Measurements from ENCODE around the gene MAP6. TPM values are rescaled to one million over a fixed set of nuclear protein-coding genes. Genes with fewer than 3 reads are reported as not detected.

Gene MAP6
- total and polyA plus RNA-seq, 2 experiments from 2014 or later = 0.31 to 1.2 TPM

DNA sequence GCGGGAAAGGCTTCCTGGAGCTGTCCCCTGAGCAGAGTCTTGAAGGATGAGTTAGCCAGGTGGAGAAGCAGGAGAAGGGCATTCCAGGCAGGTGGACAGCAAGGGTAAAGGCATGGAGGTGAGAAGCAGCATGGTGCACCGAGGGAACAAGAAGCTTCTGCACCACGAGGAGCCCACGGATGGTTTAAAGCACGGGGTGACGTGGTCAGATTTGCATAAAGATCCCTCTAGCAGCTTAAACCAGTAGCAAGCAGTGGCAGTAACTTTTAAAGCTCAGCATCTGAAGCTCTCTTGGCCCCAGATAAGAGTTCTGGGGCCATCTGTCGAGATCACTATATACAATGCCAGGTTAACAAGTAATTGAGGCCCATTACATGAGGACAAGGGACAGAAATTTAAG is 69.9 kb downstream of the MAP6 start:
- Mint-ChIP-seq H3K27me3 (ENCODE audit: insufficient read depth, low read depth, poor library complexity) (peaks cover 13% of the 10 kb centered on the region), H3K27ac (no peak overlapping the region), H3K9me3 (no peaks in the 10 kb centered on the region), H3K4me1 (peaks cover 35% of the 10 kb centered on the region), H3K36me3 (ENCODE audit: low read depth) (no peaks in the 10 kb centered on the region), H3K4me3 (no peak overlapping the region)
- Histone ChIP-seq H3K4me2 (no peak overlapping the region), H3K4me1 (ENCODE audit: insufficient read depth) (no peaks in the 10 kb centered on the region), H3K36me3 (ENCODE audit: insufficient read depth) (no peaks in the 10 kb centered on the region), H2AFZ (no peak overlapping the region), H3F3A (replicated peaks; ENCODE audit: low read depth) (no peaks in the 10 kb centered on the region), H3K4me3 (no peak overlapping the region), H4K20me1 (replicated peaks; ENCODE audit: insufficient read depth) (no peaks in the 10 kb centered on the region), H3K9me2 (ENCODE audit: insufficient read depth) (no peaks in the 10 kb centered on the region), H3K79me2 (replicated peaks; ENCODE audit: insufficient read depth) (no peaks in the 10 kb centered on the region), H3K27me3 (ENCODE audit: insufficient read depth) (no peaks in the 10 kb centered on the region), H3K27ac (ENCODE audit: low read depth) (no peak overlapping the region)
- ATAC-seq (no peak), DNase-seq (ENCODE audit: low spot score) (no peak)
- TF ChIP-seq CREB1 (CRISPR knock-in tag; IDR thresholded peaks at IDR 0.05; ENCODE audit: low read depth) (no peak), JUNB (IDR thresholded peaks at IDR 0.05; ENCODE audit: unreplicated experiment) (no peak), EZH2phosphoT487 (IDR thresholded peaks at IDR 0.05; ENCODE audit: unreplicated experiment) (no peak), NANOG (IDR thresholded peaks at IDR 0.05; ENCODE audit: borderline replicate concordance) (no peak), STAT1 (IDR thresholded peaks at IDR 0.05; ENCODE audit: unreplicated experiment) (no peak), ZNF114 (CRISPR knock-in tag; IDR thresholded peaks at IDR 0.05) (no peak), EZH2 (IDR thresholded peaks at IDR 0.05; ENCODE audit: low read depth, unreplicated experiment) (no peak), POLR2AphosphoS5 (IDR thresholded peaks at IDR 0.05; ENCODE audit: low read depth) (no peak), ZNF331 (CRISPR knock-in tag; IDR thresholded peaks at IDR 0.05; ENCODE audit: low read depth) (no peak)
- TF ChIP-seq, protein P1, sequence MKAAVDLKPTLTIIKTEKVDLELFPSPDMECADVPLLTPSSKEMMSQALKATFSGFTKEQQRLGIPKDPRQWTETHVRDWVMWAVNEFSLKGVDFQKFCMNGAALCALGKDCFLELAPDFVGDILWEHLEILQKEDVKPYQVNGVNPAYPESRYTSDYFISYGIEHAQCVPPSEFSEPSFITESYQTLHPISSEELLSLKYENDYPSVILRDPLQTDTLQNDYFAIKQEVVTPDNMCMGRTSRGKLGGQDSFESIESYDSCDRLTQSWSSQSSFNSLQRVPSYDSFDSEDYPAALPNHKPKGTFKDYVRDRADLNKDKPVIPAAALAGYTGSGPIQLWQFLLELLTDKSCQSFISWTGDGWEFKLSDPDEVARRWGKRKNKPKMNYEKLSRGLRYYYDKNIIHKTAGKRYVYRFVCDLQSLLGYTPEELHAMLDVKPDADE (IDR thresholded peaks at IDR 0.05) = no peak
- TF ChIP-seq, protein P2, sequence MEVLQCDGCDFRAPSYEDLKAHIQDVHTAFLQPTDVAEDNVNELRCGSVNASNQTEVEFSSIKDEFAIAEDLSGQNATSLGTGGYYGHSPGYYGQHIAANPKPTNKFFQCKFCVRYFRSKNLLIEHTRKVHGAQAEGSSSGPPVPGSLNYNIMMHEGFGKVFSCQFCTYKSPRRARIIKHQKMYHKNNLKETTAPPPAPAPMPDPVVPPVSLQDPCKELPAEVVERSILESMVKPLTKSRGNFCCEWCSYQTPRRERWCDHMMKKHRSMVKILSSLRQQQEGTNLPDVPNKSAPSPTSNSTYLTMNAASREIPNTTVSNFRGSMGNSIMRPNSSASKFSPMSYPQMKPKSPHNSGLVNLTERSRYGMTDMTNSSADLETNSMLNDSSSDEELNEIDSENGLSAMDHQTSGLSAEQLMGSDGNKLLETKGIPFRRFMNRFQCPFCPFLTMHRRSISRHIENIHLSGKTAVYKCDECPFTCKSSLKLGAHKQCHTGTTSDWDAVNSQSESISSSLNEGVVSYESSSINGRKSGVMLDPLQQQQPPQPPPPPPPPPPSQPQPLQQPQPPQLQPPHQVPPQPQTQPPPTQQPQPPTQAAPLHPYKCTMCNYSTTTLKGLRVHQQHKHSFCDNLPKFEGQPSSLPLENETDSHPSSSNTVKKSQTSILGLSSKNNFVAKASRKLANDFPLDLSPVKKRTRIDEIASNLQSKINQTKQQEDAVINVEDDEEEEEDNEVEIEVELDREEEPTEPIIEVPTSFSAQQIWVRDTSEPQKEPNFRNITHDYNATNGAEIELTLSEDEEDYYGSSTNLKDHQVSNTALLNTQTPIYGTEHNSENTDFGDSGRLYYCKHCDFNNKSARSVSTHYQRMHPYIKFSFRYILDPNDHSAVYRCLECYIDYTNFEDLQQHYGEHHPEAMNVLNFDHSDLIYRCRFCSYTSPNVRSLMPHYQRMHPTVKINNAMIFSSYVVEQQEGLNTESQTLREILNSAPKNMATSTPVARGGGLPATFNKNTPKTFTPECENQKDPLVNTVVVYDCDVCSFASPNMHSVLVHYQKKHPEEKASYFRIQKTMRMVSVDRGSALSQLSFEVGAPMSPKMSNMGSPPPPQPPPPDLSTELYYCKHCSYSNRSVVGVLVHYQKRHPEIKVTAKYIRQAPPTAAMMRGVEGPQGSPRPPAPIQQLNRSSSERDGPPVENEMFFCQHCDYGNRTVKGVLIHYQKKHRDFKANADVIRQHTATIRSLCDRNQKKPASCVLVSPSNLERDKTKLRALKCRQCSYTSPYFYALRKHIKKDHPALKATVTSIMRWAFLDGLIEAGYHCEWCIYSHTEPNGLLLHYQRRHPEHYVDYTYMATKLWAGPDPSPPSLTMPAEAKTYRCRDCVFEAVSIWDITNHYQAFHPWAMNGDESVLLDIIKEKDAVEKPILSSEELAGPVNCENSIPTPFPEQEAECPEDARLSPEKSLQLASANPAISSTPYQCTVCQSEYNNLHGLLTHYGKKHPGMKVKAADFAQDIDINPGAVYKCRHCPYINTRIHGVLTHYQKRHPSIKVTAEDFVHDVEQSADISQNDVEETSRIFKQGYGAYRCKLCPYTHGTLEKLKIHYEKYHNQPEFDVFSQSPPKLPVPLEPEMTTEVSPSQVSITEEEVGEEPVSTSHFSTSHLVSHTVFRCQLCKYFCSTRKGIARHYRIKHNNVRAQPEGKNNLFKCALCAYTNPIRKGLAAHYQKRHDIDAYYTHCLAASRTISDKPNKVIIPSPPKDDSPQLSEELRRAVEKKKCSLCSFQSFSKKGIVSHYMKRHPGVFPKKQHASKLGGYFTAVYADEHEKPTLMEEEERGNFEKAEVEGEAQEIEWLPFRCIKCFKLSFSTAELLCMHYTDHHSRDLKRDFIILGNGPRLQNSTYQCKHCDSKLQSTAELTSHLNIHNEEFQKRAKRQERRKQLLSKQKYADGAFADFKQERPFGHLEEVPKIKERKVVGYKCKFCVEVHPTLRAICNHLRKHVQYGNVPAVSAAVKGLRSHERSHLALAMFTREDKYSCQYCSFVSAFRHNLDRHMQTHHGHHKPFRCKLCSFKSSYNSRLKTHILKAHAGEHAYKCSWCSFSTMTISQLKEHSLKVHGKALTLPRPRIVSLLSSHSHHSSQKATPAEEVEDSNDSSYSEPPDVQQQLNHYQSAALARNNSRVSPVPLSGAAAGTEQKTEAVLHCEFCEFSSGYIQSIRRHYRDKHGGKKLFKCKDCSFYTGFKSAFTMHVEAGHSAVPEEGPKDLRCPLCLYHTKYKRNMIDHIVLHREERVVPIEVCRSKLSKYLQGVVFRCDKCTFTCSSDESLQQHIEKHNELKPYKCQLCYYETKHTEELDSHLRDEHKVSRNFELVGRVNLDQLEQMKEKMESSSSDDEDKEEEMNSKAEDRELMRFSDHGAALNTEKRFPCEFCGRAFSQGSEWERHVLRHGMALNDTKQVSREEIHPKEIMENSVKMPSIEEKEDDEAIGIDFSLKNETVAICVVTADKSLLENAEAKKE (CRISPR knock-in tag; IDR thresholded peaks at IDR 0.05) = no peak
- TF ChIP-seq, protein P3, sequence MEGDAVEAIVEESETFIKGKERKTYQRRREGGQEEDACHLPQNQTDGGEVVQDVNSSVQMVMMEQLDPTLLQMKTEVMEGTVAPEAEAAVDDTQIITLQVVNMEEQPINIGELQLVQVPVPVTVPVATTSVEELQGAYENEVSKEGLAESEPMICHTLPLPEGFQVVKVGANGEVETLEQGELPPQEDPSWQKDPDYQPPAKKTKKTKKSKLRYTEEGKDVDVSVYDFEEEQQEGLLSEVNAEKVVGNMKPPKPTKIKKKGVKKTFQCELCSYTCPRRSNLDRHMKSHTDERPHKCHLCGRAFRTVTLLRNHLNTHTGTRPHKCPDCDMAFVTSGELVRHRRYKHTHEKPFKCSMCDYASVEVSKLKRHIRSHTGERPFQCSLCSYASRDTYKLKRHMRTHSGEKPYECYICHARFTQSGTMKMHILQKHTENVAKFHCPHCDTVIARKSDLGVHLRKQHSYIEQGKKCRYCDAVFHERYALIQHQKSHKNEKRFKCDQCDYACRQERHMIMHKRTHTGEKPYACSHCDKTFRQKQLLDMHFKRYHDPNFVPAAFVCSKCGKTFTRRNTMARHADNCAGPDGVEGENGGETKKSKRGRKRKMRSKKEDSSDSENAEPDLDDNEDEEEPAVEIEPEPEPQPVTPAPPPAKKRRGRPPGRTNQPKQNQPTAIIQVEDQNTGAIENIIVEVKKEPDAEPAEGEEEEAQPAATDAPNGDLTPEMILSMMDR (conservative IDR thresholded peaks at IDR 0.05; ENCODE audit: low read depth in 2 of 2) = no peak
- TF ChIP-seq, protein P4, sequence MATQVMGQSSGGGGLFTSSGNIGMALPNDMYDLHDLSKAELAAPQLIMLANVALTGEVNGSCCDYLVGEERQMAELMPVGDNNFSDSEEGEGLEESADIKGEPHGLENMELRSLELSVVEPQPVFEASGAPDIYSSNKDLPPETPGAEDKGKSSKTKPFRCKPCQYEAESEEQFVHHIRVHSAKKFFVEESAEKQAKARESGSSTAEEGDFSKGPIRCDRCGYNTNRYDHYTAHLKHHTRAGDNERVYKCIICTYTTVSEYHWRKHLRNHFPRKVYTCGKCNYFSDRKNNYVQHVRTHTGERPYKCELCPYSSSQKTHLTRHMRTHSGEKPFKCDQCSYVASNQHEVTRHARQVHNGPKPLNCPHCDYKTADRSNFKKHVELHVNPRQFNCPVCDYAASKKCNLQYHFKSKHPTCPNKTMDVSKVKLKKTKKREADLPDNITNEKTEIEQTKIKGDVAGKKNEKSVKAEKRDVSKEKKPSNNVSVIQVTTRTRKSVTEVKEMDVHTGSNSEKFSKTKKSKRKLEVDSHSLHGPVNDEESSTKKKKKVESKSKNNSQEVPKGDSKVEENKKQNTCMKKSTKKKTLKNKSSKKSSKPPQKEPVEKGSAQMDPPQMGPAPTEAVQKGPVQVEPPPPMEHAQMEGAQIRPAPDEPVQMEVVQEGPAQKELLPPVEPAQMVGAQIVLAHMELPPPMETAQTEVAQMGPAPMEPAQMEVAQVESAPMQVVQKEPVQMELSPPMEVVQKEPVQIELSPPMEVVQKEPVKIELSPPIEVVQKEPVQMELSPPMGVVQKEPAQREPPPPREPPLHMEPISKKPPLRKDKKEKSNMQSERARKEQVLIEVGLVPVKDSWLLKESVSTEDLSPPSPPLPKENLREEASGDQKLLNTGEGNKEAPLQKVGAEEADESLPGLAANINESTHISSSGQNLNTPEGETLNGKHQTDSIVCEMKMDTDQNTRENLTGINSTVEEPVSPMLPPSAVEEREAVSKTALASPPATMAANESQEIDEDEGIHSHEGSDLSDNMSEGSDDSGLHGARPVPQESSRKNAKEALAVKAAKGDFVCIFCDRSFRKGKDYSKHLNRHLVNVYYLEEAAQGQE (IDR thresholded peaks at IDR 0.05; ENCODE audit: unreplicated experiment) = no peak
